22Rv1 (cell line): ENCODE measurements around the gene QTRT2.

Experiments used
- ZFX ChIP-seq: fragments of 450-650 bp; IDR thresholded peaks from 2 replicates; pipeline ENCODE4 v1.6.1; 2017; ENCODE audit warnings: antibody characterized with exemption, borderline replicate concordance
- TF ChIP-seq, protein P1 (sequence below): fragments of 450-650 bp; IDR thresholded peaks from 2 replicates; pipeline ENCODE4 v1.5.1; 2017; ENCODE audit warnings: mild to moderate bottlenecking

DNA sequence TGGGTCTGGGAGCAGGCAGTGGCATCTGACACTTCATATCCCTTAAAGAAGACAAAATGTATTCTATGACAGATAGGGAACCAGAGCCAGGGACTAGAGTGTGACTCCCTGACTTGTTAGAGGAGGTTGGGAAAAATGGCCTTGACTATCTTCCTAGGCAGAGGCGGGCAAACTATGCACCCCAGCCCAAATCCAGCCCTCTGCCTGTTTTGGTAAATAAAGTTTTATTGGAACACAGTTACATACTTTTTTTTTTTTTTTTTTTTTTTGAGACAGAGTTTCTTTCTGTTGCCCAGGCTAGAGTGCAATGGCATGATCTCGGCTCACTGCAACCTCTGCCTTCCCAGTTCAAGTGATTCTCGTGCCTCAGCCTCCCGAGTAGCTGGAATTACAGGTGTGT lies 47.3 kb downstream of the QTRT2 start:
- TF ChIP-seq, protein P1, sequence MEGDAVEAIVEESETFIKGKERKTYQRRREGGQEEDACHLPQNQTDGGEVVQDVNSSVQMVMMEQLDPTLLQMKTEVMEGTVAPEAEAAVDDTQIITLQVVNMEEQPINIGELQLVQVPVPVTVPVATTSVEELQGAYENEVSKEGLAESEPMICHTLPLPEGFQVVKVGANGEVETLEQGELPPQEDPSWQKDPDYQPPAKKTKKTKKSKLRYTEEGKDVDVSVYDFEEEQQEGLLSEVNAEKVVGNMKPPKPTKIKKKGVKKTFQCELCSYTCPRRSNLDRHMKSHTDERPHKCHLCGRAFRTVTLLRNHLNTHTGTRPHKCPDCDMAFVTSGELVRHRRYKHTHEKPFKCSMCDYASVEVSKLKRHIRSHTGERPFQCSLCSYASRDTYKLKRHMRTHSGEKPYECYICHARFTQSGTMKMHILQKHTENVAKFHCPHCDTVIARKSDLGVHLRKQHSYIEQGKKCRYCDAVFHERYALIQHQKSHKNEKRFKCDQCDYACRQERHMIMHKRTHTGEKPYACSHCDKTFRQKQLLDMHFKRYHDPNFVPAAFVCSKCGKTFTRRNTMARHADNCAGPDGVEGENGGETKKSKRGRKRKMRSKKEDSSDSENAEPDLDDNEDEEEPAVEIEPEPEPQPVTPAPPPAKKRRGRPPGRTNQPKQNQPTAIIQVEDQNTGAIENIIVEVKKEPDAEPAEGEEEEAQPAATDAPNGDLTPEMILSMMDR: no peak
- no peak for TF ChIP-seq ZFX
